Endodermal cell (in vitro differentiated cells): Measurements from ENCODE around the gene RASAL3. TPM values are rescaled to one million over a fixed set of nuclear protein-coding genes. Genes with fewer than 3 reads are reported as not detected.

ENCODE experiments used
- DNase-seq: peaks from one replicate; pipeline ENCODE4 v3.0.0-alpha.2; 2017
- H3K27ac ChIP-seq: 2 replicates; pipeline ENCODE4 v1.5.1; 2013; ENCODE audit warnings: mild to moderate bottlenecking, low read depth, low read length, moderate library complexity
- H3K27me3 ChIP-seq: 2 replicates; pipeline ENCODE4 v1.6.1; 2013; ENCODE audit warnings: mild to moderate bottlenecking, low read length, moderate library complexity; ENCODE audit not compliant: insufficient read depth, control insufficient read depth, poor library complexity, severe bottlenecking
- H3K36me3 ChIP-seq: 2 replicates; pipeline ENCODE4 v1.7.0; 2013; ENCODE audit warnings: mild to moderate bottlenecking, low read length, moderate library complexity; ENCODE audit not compliant: control insufficient read depth, insufficient read depth
- H3K4me1 ChIP-seq: one replicate; pipeline ENCODE4 v1.7.0; 2013; ENCODE audit warnings: low read length; ENCODE audit not compliant: control insufficient read depth, insufficient read depth
- H3K4me3 ChIP-seq: 2 replicates; pipeline ENCODE4 v1.5.1; 2013; ENCODE audit warnings: mild to moderate bottlenecking, low read length, moderate library complexity
- H3K9ac ChIP-seq: 2 replicates; pipeline ENCODE4 v1.6.1; 2013; ENCODE audit warnings: mild to moderate bottlenecking, low read length, moderate library complexity; ENCODE audit not compliant: poor library complexity, severe bottlenecking; ENCODE audit errors: extremely low read depth
- H3K9me3 ChIP-seq: 2 replicates; pipeline ENCODE4 v1.6.1; 2013; ENCODE audit warnings: mild to moderate bottlenecking, low read length, moderate library complexity; ENCODE audit not compliant: control insufficient read depth
- H3K27ac Mint-ChIP-seq: 2 replicates; pipeline ENCODE4 v1.8.0; 2020; ENCODE audit warnings: mixed read lengths
- H3K27me3 Mint-ChIP-seq: 2 replicates; pipeline ENCODE4 v1.8.0; 2021; ENCODE audit warnings: mild to moderate bottlenecking, mixed read lengths; ENCODE audit not compliant: insufficient read depth
- H3K36me3 Mint-ChIP-seq: 2 replicates; pipeline ENCODE4 v1.8.0; 2020; ENCODE audit warnings: low read depth, mixed read lengths
- H3K4me1 Mint-ChIP-seq: 2 replicates; pipeline ENCODE4 v1.8.0; 2020; ENCODE audit warnings: mixed read lengths
- H3K4me3 Mint-ChIP-seq: 2 replicates; pipeline ENCODE4 v1.8.0; 2020; ENCODE audit warnings: mild to moderate bottlenecking, moderate library complexity, mixed read lengths
- H3K9me3 Mint-ChIP-seq: 2 replicates; pipeline ENCODE4 v1.8.0; 2020; ENCODE audit warnings: mild to moderate bottlenecking, mixed read lengths
- WGBS, 2 experiments: methylation state at CpG; one replicate each; pipeline versions ENCODE4 v1.1.5 to v1.1.7; 2013; ENCODE audit warnings: missing lambda C conversion rate in 2 of 2, mixed read lengths in 1 of 2; ENCODE audit not compliant: insufficient coverage in 1 of 2, insufficient read length in 1 of 2; 5-methylcytosine and 5-hydroxymethylcytosine counted together
- total RNA-seq, 2 donors: library from RNA; stranded (reverse); fragmentation: NEBNext Ultra II Directional in 1 of 2; extraction: Animal tissue kit (Norgen Biotek cat#: 25700) in 1 of 2; gene quantifications; 2 replicates in 1 of 2; 3 replicates in 1 of 2; pipeline ENCODE4 v1.2.1, GENCODE V29; 2021
- TF ChIP-seq, protein P1 (sequence below): fragments of 200-600 bp; sonication (generic); conservative IDR thresholded peaks from 2 replicates; pipeline ENCODE4 v1.5.0; 2021; ENCODE audit warnings: antibody characterized with exemption, mild to moderate bottlenecking

The RASAL3 gene
- total RNA-seq, 2 donors from 2014 or later, result not detected

DNA sequence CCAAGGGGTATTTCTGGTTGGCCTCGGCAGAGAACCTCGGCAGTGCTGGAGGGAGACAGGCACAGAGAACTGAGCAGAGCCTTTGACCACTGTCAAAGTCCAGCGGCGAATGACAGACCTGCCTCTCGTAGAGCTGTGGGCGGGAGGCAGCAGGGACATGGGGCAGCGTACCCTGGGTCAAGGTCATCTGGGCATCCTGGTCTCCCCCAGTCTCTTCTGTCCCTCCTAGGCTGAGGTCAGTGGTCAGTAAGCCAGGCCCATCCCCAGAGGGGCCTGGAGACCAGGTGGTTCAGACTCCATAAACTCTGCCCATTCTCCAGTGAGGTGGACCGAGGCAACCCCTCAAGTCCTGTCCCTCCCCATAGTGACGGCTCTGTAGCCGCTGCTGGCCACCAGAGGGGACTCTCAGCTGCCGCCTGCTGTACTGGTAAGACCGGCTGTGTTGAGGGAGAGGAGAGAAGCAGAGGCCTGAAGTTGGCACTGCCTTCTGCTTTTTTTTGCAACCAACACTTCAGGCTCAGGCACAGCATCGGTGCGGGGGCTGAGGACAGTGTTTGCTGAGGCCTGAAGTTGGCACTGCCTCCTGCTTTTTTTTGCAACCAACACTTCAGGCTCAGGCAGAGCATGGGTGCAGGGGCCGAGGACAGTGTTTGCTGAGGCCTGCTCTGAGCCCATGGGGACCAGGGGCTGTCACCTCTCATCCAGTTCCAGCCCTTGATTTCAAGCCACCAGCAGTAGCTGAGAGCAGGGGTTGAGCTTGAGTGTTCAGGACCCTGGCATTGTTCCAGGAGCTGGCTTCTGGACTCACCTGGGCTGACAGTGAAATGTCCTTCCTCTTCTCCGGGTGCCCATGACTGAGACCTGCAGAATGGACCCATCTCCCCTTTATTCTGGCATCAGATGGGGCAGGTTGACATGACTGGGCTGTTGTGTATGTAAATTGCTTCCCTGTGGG lies 15.3 kb upstream of the RASAL3 start, which contains the start of gene PGLYRP2:
PGLYRP2 (minus strand) TSS at position 111 of the 955 bp plus-strand sequence. CDS start 130 bp downstream, outside the sequence.
- H3K27me3 Mint-ChIP-seq, result peaks cover 4% of the 10 kb centered on the region
- H3K27ac Mint-ChIP-seq, result no peak within 1 kb of the TSS
- H3K27me3 ChIP-seq, result no peaks in the 10 kb centered on the region
- H3K4me3 ChIP-seq, result no peak within 1 kb of the TSS
- H3K9me3 Mint-ChIP-seq, result peaks cover 74% of the 10 kb centered on the region
- H3K36me3 ChIP-seq, result no peaks in the 10 kb centered on the region
- 81 to 86% methylated on average over 12 to 16 of the region's 16 CpGs for WGBS, 2 experiments
- peaks cover 14% of the 10 kb centered on the region for H3K9me3 ChIP-seq
- H3K4me1 Mint-ChIP-seq, result no peaks in the 10 kb centered on the region
- H3K36me3 Mint-ChIP-seq, result no peaks in the 10 kb centered on the region
- no peak within 1 kb of the TSS for H3K9ac ChIP-seq
- no peaks in the 10 kb centered on the region for H3K4me1 ChIP-seq
- TF ChIP-seq, protein P1, sequence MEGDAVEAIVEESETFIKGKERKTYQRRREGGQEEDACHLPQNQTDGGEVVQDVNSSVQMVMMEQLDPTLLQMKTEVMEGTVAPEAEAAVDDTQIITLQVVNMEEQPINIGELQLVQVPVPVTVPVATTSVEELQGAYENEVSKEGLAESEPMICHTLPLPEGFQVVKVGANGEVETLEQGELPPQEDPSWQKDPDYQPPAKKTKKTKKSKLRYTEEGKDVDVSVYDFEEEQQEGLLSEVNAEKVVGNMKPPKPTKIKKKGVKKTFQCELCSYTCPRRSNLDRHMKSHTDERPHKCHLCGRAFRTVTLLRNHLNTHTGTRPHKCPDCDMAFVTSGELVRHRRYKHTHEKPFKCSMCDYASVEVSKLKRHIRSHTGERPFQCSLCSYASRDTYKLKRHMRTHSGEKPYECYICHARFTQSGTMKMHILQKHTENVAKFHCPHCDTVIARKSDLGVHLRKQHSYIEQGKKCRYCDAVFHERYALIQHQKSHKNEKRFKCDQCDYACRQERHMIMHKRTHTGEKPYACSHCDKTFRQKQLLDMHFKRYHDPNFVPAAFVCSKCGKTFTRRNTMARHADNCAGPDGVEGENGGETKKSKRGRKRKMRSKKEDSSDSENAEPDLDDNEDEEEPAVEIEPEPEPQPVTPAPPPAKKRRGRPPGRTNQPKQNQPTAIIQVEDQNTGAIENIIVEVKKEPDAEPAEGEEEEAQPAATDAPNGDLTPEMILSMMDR, result no peak
- DNase-seq, result peak; percentile 65
- H3K4me3 Mint-ChIP-seq, result no peak within 1 kb of the TSS
- no peak within 1 kb of the TSS for H3K27ac ChIP-seq

DNA sequence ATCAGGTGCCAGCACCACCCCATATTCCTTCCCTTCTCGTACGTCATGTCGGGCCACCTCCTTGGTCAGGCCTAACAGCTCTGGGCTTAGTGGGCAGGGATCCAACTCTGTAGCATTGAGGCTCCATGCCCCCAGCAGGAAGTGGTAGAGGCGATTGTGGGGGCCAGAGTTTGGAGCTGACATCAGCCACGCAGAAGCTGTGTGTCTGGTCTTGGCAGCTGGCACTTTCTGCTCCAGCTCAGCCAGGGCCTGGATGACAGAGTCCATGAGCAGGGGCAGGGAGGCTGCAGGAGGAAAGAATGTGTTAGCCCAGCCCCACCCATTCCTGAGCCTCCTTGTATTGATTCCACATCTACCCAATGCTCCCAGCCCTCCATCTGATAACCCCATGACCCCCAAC lies 12.0 kb upstream of the RASAL3 start:
- WGBS, 2 experiments, result 79 to 88% methylated on average over 3 to 5 of the region's 5 CpGs
- DNase-seq, result no peak
- H3K27ac ChIP-seq, result no peak overlapping the region
- no peaks in the 10 kb centered on the region for H3K36me3 ChIP-seq
- no peaks in the 10 kb centered on the region for H3K4me1 ChIP-seq
- peaks cover 67% of the 10 kb centered on the region for H3K9me3 Mint-ChIP-seq
- H3K27ac Mint-ChIP-seq, result no peak overlapping the region
- no peak overlapping the region for H3K4me3 Mint-ChIP-seq
- no peaks in the 10 kb centered on the region for H3K36me3 Mint-ChIP-seq
- H3K4me1 Mint-ChIP-seq, result no peaks in the 10 kb centered on the region
- H3K9ac ChIP-seq, result no peak overlapping the region
- H3K9me3 ChIP-seq, result peaks cover 12% of the 10 kb centered on the region
- no peak overlapping the region for H3K4me3 ChIP-seq
- H3K27me3 Mint-ChIP-seq, result peaks cover 12% of the 10 kb centered on the region
- TF ChIP-seq, protein P1, result no peak
- H3K27me3 ChIP-seq, result no peaks in the 10 kb centered on the region

DNA sequence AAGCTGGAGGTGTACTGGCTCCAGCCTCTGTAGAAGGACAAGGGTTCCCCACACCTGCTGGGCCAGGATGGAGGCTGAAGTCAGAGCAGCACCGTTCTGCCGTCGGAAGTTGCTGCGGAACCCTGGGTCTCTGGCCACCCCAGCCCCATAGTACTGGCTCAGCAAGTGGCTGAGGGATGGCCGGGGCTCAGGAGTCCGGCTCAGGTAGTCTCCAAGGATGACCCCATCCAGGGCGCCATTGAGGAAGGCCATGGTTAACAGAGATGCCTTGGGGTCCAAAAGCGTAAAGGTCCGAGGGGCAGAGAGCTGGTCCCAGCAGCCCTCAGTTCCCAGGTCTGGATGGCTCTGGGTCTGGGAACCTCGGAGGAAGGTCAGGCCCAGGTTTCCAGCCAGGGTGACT lies 11.3 kb upstream of the RASAL3 start:
- no peaks in the 10 kb centered on the region for H3K27me3 ChIP-seq
- Mint-ChIP-seq H3K27ac (no peak overlapping the region), H3K27me3 (peaks cover 19% of the 10 kb centered on the region), H3K4me3 (no peak overlapping the region), H3K36me3 (no peaks in the 10 kb centered on the region), H3K9me3 (peaks cover 65% of the 10 kb centered on the region), H3K4me1 (no peaks in the 10 kb centered on the region)
- H3K4me3 ChIP-seq, result no peak overlapping the region
- H3K36me3 ChIP-seq, result no peaks in the 10 kb centered on the region
- TF ChIP-seq, protein P1, result no peak
- DNase-seq, result no peak
- H3K27ac ChIP-seq, result no peak overlapping the region
- WGBS, 2 experiments, result 84 to 93% methylated on average over 7 to 10 of the region's 10 CpGs
- no peak overlapping the region for H3K9ac ChIP-seq
- no peaks in the 10 kb centered on the region for H3K4me1 ChIP-seq
- H3K9me3 ChIP-seq, result peaks cover 12% of the 10 kb centered on the region
